HG03442 (cell line): ENCODE measurements around the gene MUS81.
A peak's percentile ranks its signal among the peaks of the same experiment; 100 is the strongest.
"Not testable (repeated sequence)": the region's sequence is repeated elsewhere in the genome, so short reads cannot be mapped to it uniquely, and the experiment has no call there.

ENCODE experiments used
- ATAC-seq: cut with Tn5 transposase; IDR thresholded peaks from one replicate; pipeline ENCODE4 v1.9.1; 2021; ENCODE audit warnings: mild to moderate bottlenecking, moderate library complexity; ENCODE audit not compliant: unreplicated experiment

MUS81 gene

DNA sequence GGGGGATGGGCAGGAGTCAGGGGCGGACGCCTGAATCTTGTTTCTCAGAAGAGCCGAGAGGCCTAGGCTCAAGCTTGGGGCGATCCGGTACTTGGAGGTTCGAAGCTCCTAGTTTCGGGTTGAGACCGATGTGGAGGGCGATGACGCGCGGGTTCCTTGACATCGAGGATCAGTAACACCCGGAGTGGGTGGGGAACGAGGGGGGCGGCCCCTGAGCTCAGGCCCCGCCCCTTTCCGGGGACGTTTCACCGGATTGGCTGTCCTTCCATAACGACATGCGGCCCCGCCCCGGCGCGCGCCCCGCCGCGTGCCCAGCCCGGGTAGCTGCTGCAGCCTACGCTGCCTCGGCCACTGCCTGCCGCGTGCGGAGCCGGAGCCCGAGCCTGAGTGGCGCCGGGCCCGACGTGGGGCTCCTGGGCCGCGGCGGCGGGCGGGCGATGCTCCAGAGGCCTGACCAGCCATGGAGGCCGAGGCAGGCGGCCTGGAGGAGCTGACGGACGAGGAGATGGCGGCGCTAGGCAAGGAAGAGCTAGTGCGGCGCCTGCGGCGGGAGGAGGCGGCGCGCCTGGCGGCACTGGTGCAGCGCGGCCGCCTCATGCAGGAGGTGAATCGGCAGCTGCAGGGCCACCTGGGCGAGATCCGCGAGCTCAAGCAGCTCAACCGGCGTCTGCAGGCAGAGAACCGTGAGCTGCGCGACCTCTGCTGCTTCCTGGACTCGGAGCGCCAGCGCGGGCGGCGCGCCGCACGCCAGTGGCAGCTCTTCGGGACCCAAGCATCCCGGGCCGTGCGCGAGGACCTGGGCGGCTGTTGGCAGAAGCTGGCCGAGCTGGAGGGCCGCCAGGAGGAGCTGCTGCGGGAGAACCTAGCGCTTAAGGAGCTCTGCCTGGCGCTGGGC lies 30.3 kb downstream of the MUS81 start, which contains the start of gene CCDC85B:
Gene CCDC85B (plus strand): TSS at position 350 of the 895 bp plus-strand sequence. CDS start 111 bp downstream, at position 461.
- peak; percentile 49 for ATAC-seq

GRCh38 chr11:65891219-65892136 lies 31.2 kb downstream of the MUS81 start:
- ATAC-seq, result no peak

DNA sequence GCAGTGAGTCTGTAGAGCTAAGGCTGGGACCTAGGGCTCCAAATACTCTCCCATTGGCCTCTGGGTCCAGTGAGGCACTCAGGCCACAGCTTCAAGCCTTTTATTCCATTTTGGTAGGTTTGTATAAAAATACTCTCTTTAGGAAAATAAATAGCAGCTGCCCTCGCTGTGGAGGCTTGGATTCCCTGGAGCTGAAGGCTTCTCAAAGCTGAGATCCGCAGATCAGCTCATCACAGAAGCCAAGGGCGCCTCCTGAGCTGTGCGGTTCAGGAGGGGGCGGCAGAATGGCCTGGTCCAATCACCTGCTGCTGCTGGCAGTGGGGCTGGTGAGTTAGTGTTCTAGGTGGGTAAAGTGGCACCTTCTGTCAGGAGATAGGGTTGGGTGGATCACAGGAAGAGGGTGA lies 31.9 kb downstream of the MUS81 start:
- not testable (repeated sequence) for ATAC-seq

GRCh38 chr11:65892661-65893317 lies 32.6 kb downstream of the MUS81 start:
- no peak for ATAC-seq

DNA sequence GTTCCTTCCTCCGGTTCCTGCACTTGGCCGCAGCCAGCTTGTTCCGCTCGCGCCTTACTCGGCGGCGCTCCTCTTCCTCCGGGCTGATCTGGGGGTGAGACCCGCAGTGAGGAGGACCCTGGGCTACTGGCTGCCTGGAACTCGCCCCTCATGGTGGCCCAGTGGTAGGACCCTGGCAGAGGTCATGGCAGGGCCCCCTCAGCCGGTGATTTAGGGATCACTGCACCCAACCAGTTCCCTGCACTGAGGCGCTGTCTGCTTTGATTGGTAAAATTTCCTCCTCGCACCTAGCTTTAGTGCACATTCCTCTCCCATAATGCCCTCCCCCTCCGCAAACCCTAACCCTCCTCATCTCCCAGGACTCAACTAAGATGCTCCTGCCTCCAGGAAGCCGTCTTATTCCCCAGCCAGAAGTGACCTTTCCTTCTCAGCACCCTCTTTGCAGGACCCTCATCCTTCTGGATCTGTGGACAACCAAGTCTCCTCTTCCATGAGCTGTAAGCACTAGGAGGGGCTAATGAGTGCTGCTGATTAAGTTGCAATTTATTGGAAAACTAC lies 33.9 kb downstream of the MUS81 start:
- ATAC-seq, result no peak

GRCh38 chr11:65895482-65895981 lies 35.3 kb downstream of the MUS81 start:
- no peak for ATAC-seq

GRCh38 chr11:65896034-65896999 lies 36.1 kb downstream of the MUS81 start:
- no peak for ATAC-seq

GRCh38 chr11:65897020-65897471 lies 36.8 kb downstream of the MUS81 start:
- no peak for ATAC-seq

DNA sequence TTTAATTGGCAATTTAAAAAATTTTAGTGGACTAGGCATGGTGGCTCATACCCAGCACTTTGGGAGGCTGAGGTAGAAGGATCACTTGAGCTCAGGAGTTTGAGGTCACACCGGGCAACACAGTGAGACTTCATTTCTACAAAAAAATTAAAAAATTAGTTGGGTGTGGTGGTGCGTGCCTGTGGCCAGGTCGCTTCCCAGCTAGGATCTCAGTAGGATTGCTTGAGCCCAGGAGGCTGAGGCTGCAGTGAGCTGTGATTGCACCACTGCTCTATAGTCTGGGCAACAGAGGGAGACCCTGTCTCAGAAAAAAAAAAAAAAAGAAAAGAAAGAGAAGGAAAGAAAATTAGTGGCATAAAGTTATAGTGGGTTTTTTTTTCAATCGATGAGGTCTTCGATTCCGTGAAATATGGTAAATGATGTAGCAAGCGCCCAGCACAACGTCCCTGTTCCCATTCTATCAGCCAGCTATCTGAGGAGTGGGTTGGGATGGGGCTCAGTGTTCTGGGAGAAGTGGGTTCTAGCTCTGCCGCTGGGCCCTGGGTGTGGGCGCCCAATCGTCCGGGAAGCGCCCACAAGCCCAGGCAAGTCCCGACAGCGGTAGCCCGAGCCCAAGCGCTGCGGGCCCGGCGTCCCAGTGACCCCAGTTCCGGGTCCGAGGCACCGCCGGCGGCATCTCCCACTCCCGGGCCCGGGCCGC lies 38.6 kb downstream of the MUS81 start:
- no peak for ATAC-seq

- ATAC-seq, result no peak
These were observed 39.3 kb downstream of the MUS81 start for GRCh38 chr11:65899356-65900124.

DNA sequence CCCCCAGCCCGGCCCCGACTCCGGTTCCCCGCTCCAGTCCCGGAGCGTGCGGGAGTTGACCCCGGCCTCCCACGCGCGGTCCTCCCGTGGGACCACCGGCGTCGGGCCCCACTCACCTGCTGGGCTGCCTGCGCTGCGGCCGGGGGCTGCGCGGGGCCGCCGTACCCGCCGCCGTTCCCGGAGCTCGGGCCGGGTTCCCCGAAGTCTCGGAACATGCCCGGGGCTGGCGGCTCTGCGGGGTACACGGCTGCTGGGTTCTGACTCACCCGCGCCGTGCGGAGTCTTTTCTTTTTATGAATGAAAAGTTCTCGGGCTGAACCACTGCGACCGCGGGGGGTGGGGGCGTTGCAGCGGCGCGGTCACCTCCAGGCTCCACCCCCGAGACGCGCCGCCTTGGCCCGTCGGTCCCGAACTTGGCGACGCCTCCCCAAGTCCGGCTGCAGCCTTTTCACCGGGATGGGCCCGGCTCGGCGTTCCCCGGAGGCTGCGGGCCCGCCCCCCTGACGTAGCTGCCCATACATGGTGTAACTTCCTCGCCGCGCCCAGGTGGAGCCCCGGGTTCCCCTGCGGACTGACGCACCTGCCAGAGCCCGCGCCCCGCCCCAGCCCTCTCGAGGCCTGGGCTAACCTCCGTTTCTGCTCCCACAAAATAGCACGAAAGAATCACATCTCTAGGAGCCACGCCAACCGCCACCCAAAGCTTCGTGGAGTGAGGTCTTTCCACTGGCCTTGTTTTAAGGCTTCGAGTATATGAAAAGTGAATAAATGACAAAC lies 40.1 kb downstream of the MUS81 start, which contains the start of gene FOSL1:
Gene FOSL1 (minus strand): TSS at position 264 of the 774 bp plus-strand sequence. CDS start 49 bp downstream, at position 215.
- ATAC-seq, result peak; percentile 70

GRCh38 chr11:65900899-65901180 lies 40.6 kb downstream of the MUS81 start:
- ATAC-seq, result no peak

- ATAC-seq, result no peak
These were observed 42.8 kb downstream of the MUS81 start for GRCh38 chr11:65903068-65903481.

GRCh38 chr11:65903715-65904114 lies 43.5 kb downstream of the MUS81 start:
- no peak for ATAC-seq

- ATAC-seq, result no peak
These were observed 46.4 kb downstream of the MUS81 start for GRCh38 chr11:65906602-65907001.

- no peak for ATAC-seq
These were observed 47.6 kb downstream of the MUS81 start for GRCh38 chr11:65907878-65908277.
